ENCODE data around the gene TOGARAM2. TPM values are rescaled to one million over a fixed set of nuclear protein-coding genes. Genes with fewer than 3 reads are reported as not detected.

Gene TOGARAM2
- total and polyA plus RNA-seq, 2 of the 13 experiments (the other 11 are each of a cell fraction or from before 2014, with no cell fraction given) = under 0.01 to 0.05 TPM

DNA sequence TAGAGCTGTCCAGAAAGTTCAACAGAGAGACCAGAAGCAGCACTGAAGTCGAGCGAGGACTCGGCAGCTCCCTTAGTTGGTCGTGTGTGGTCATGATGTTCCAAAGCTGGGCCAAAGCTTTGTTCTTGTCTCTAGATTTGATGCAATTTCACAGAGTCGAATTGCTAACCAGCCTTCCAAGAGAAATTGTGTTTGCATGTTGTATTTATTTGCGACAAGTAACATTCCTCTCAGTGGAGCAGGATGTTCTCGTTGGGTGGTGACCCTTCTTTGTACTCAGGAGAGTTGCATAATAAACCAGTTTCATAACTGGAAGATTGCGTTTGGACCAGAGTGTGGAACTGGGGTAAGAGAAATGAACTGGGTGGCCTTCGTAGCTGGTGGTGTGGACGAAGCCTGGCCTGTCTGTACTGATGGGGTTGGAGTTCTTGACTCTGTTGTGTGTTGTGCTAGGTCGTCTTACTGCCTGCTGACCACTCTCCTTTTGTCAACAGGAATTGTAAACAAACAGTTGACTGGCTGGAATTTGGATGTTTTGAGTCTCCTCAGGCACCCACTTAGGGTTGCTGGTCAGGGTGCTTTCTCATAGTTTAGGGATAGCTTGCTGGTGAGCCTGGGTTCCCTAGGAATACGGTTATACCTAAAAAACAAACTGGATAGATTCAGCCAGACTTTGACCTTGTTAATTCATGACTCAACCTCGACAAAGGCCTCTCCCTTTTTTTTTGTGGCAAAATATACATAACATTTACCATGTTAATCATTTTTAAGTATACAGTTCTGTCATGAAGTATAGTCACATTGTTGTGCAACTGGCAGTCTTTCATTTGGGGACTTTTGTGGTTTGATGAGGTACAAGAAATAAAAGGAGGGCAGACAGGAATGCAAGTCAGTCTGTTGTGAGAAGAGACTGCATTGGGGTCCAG lies 28.9 kb upstream of the TOGARAM2 start (continued):
- TF ChIP-seq, protein P1, sequence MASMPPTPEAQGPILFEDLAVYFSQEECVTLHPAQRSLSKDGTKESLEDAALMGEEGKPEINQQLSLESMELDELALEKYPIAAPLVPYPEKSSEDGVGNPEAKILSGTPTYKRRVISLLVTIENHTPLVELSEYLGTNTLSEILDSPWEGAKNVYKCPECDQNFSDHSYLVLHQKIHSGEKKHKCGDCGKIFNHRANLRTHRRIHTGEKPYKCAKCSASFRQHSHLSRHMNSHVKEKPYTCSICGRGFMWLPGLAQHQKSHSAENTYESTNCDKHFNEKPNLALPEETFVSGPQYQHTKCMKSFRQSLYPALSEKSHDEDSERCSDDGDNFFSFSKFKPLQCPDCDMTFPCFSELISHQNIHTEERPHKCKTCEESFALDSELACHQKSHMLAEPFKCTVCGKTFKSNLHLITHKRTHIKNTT (CRISPR knock-in tag; IDR thresholded peaks at IDR 0.05) = no peak
- TF ChIP-seq HBP1 (CRISPR knock-in tag; IDR thresholded peaks at IDR 0.05; ENCODE audit: low read depth) = no peak
- no peak for TF ChIP-seq EZH2 (conservative IDR thresholded peaks at IDR 0.05; ENCODE audit: low read depth, low read length)
- TF ChIP-seq ZNF431 (CRISPR knock-in tag; IDR thresholded peaks at IDR 0.05; ENCODE audit: borderline replicate concordance, low read depth) = no peak
- TF ChIP-seq SOX13 (IDR thresholded peaks at IDR 0.05) = no peak
- peak in 1 of 2 experiments; percentile 66; a peak in 1 of 4 replicates for TF ChIP-seq SOX13 (CRISPR knock-in tag; conservative IDR thresholded peaks at IDR 0.05 in 1 of 2, IDR thresholded peaks at IDR 0.05 in 1 of 2)
- TF ChIP-seq BRCA1 (CRISPR knock-in tag; IDR thresholded peaks at IDR 0.05) = no peak
- no peak for TF ChIP-seq NFKBIZ (CRISPR knock-in tag; IDR thresholded peaks at IDR 0.05)
- TF ChIP-seq, protein P2, sequence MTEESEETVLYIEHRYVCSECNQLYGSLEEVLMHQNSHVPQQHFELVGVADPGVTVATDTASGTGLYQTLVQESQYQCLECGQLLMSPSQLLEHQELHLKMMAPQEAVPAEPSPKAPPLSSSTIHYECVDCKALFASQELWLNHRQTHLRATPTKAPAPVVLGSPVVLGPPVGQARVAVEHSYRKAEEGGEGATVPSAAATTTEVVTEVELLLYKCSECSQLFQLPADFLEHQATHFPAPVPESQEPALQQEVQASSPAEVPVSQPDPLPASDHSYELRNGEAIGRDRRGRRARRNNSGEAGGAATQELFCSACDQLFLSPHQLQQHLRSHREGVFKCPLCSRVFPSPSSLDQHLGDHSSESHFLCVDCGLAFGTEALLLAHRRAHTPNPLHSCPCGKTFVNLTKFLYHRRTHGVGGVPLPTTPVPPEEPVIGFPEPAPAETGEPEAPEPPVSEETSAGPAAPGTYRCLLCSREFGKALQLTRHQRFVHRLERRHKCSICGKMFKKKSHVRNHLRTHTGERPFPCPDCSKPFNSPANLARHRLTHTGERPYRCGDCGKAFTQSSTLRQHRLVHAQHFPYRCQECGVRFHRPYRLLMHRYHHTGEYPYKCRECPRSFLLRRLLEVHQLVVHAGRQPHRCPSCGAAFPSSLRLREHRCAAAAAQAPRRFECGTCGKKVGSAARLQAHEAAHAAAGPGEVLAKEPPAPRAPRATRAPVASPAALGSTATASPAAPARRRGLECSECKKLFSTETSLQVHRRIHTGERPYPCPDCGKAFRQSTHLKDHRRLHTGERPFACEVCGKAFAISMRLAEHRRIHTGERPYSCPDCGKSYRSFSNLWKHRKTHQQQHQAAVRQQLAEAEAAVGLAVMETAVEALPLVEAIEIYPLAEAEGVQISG (CRISPR knock-in tag; IDR thresholded peaks at IDR 0.05) = 0 out of 2 replicates have a peak, but pooled peaks have one; percentile 14
- TF ChIP-seq, protein P3, sequence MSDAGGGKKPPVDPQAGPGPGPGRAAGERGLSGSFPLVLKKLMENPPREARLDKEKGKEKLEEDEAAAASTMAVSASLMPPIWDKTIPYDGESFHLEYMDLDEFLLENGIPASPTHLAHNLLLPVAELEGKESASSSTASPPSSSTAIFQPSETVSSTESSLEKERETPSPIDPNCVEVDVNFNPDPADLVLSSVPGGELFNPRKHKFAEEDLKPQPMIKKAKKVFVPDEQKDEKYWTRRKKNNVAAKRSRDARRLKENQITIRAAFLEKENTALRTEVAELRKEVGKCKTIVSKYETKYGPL (CRISPR knock-in tag; IDR thresholded peaks at IDR 0.05) = peak; percentile 98
- TF ChIP-seq PHF21A (CRISPR knock-in tag; IDR thresholded peaks at IDR 0.05) = peak; percentile 47; the same call in 1 of the 2 replicates
- TF ChIP-seq ZNF337 (CRISPR knock-in tag; IDR thresholded peaks at IDR 0.05; ENCODE audit: borderline replicate concordance, low read depth) = no peak
- TF ChIP-seq ZNF772 (CRISPR knock-in tag; IDR thresholded peaks at IDR 0.05) = peak; percentile 79; the same call in 1 of the 2 replicates
- TF ChIP-seq ZFY (CRISPR knock-in tag; IDR thresholded peaks at IDR 0.05) = peak; percentile 27; the same call in 1 of the 2 replicates
- TF ChIP-seq, protein P4, sequence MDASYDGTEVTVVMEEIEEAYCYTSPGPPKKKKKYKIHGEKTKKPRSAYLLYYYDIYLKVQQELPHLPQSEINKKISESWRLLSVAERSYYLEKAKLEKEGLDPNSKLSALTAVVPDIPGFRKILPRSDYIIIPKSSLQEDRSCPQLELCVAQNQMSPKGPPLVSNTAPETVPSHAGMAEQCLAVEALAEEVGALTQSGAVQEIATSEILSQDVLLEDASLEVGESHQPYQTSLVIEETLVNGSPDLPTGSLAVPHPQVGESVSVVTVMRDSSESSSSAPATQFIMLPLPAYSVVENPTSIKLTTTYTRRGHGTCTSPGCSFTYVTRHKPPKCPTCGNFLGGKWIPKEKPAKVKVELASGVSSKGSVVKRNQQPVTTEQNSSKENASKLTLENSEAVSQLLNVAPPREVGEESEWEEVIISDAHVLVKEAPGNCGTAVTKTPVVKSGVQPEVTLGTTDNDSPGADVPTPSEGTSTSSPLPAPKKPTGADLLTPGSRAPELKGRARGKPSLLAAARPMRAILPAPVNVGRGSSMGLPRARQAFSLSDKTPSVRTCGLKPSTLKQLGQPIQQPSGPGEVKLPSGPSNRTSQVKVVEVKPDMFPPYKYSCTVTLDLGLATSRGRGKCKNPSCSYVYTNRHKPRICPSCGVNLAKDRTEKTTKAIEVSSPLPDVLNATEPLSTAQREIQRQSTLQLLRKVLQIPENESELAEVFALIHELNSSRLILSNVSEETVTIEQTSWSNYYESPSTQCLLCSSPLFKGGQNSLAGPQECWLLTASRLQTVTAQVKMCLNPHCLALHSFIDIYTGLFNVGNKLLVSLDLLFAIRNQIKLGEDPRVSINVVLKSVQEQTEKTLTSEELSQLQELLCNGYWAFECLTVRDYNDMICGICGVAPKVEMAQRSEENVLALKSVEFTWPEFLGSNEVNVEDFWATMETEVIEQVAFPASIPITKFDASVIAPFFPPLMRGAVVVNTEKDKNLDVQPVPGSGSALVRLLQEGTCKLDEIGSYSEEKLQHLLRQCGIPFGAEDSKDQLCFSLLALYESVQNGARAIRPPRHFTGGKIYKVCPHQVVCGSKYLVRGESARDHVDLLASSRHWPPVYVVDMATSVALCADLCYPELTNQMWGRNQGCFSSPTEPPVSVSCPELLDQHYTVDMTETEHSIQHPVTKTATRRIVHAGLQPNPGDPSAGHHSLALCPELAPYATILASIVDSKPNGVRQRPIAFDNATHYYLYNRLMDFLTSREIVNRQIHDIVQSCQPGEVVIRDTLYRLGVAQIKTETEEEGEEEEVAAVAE (CRISPR knock-in tag; IDR thresholded peaks at IDR 0.05; ENCODE audit: borderline replicate concordance) = peak; percentile 24; the same call in 1 of the 2 replicates
- TF ChIP-seq SNRNP70 (IDR thresholded peaks at IDR 0.05; ENCODE audit: low read depth, low read length) = no peak
- TF ChIP-seq ZNF350 (CRISPR knock-in tag; IDR thresholded peaks at IDR 0.05; ENCODE audit: borderline replicate concordance, low read depth) = no peak

Measured in HepG2 (cell line).